Suppressor macrophage (primary cell): ENCODE measurements around the gene KRT81.
"Not testable (repeated sequence)": the region's sequence is repeated elsewhere in the genome, so short reads cannot be mapped to it uniquely, and the experiment has no call there.

Source experiments
- DNase-seq, 4 experiments: peaks; one replicate each; pipeline ENCODE4 v3.0.0-alpha.2; 2020 to 2022

Gene KRT81

DNA sequence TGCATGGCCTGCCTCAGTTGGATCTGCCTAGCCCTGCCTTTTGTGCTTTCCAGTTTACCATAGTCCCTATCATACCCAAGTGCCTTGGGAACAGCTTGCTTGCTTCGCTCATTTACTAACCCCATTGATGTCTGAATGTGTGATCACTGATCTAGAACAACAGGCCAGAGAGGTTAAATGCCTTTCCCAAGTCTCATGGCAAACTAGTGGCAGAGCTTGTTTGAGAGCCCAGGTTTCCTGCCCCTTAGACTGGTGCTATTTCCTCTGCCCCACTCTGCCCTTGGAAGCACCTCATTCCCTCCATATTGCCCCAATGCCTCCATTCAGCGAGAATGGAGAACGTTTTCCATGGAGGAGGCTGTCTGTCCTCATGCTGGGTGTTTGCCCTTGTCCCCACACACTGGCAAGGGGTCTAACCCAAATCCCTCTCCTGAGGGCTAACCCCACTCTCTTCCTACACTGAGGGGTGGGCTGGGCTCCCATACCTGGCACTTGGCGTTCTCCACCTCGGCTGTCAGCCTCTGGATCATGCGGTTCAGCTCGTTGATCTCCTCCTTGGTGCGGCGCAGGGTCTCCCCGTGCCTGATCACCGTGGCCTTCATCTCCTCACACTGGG, 38.5 kb downstream of the KRT81 start:
- no peak for DNase-seq

DNA sequence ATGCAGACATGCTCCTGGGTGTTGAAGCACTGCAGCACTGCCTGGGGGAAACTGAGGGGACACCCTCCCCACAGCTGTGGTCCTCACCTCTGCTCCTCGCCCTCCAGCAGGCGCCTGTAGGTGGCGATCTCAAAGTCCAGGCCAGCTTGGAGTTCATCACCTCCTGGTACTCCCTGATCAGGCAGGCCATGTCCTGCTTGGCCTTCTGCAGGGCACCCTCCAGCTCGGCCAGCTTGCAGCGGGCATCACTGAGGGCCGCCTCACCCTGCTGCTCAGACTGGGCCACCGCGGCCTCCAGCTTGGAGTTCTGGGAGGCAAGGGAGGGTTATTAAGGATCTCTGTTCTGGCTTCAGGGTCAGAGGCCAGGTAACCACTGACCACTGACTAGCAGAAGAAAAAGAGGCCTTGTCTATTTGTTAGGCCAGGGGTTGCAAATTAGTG, 39.1 kb downstream of the KRT81 start:
- not testable (repeated sequence) for DNase-seq

DNA sequence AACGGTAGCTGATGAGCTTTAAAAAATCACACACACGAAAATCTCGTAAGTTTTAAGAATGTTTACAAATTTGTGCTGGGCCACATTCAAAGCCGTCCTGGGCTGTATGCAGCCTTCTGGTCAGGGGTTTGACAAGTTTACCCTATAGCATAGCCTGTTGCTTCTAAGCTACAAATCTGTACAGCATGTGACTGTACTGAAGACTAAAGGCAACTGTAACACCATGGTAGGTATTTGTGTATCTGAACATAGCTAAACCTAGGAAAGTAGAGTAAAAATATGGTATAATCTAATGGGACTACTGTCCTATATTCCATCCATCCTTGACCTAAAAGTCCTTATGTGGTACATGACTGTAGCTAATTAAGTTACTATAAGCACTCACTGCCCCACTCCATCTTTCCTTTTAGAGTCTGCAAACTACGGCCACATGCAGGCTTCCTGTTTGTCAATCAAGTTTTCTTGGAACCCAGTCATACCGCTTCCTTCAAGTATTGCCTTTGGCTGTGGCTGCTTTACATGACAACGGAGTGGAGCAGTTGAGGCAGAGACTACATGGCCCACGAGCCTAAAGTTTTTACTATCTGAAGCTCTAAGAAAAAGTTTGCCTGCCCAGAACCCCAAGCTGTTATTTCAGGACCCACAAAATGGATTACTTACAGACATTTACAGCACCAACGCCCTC, 39.8 kb downstream of the KRT81 start:
- peak in 1 of 4 experiments; percentile 1 for DNase-seq

DNA sequence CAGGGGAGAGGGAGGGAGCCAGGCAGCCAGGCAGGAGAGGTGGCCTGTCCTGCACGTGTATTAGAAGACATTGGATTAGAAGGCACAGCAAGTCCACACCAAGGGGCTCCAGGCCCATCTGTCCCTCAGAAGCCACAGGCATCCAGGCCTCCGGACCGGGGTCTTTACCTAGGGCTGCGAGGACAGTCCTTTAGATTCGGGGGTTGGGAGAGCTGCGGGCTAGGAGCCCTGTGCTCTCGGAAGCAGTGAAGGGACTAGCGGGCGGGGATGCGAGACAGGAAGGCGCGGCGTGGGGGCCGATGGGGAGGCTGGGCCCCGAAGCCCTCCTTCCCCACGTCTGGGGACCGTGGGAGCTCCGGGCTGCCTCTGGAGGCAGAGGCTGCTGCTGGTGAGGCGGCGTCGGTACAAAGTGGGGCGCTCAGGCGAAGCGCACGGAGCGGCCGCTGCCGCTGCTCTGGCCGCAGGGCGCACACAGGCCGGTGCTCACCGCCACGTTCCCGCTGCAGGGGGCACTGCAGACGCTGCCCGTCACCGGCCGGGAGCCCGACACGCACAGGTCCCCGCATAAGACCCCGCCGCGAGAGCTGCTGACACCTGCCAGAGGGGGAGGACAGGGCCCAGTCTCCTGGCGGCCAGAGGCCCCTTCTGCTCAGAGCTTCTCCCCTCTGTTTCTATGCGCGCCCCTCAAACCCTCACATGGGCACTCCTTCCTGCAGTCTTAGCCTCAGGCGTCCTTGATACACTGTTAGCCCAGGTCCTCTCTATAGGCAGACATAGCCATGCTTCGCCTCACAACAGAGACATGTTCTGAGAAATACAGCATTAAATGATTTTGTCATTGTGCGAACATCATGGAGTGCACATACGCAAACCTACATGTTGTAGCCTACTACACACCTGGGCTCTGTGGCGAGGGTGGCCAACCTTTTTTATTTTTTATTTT, 41.0 kb downstream of the KRT81 start:
- no peak for DNase-seq

DNA sequence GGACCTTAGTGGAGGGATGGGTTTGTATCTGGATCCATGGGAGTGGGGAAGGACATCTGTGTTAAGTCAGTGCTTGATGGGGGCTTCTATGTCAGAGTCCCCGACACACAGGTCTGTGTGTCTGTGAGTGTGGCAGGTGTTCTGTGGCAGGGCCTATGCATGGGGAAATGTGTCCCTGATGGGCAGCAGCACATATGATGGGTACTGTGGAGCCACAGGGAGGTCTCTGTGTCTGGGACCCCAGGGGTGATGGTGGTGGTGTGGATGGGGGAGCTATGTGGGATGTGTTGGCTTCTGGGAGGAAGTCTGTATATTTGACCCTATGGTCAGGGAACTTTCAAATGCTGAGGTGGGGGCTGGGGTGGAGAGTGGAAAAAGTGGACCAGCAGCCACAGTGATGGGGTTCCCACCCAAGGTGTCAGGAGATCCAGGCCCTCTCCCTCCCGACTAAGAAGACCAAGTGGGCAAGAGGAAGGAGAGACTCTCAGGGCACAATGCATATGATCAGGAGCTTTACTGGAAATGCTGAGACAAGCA, 41.8 kb downstream of the KRT81 start:
- DNase-seq: no peak

DNA sequence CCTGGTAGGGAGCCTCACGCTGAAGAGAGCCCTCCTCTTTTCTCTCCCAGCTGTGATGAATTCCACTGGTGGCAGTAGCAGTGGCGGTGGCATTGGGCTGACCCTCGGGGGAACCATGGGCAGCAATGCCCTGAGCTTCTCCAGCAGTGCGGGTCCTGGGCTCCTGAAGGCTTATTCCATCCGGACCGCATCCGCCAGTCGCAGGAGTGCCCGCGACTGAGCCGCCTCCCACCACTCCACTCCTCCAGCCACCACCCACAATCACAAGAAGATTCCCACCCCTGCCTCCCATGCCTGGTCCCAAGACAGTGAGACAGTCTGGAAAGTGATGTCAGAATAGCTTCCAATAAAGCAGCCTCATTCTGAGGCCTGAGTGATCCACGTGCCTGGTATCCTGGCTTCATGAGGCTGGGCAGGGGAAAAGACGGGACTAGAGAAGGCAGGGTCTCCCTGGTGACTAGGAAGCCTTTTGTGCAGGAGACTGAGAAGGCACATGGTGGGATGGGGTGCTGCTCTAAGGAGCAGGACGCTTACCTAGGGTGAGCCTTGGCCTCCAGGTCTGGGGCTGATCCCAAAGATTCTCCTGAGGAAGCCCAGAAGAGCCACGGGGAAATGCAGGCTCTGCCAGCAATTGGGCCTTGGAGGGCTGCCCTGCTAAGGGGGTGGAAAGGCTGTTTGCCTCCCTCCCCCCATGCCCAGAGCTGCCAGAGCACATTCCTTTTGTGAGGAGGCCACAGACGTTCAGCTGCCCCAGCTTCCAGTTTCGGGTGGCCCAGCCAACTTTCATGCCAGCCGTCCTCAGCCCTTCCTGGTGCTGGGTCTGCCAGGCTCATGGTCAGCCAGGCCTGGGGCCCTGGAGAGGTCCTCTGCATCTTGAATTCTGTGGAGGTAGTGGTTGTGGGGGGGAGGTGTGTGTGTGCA, 42.5 kb downstream of the KRT81 start:
- DNase-seq: no peak

DNA sequence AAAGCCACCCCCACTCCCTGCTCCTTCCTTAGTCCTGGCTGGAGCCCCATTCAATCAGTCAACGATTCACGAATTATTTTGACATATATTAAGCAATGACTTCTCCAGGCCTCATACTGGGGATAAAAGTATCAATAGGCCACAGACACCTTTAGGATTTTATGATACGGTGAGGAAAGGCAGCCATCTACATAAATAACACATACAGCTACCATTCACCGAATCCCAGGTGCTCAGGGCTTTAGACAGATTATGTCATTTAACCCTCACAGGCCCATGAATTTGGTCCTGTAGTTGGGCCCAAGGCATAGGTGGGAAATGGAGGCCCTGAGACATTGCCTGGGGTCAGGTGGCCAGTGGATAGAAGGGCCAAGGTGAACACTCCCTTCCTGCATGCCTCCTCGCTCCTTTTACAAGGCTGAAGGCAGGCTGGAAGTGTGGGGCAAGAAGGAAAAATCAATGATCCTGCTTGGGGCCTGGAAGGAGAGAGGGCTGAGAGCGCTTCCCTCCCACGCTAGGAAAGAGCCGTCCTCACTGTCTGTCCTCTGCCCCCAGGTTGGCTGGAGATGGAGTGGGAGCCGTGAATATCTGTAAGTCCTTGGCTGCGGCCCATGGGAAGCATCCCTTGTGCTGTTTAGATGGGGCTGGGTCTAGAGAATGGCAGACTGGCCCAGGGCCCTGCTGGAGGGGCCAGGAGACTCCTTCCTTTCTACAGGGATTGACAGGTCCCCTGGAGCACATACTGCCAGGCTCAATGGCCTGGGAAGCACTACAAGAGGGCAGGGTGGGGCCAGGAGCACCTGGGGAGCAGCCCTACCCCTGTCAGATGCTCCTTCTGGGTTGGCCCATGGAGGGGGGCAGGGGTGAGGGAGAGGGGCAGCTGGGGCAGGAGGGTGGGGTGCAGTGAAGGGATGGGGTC, 43.5 kb downstream of the KRT81 start:
- no peak for DNase-seq

DNA sequence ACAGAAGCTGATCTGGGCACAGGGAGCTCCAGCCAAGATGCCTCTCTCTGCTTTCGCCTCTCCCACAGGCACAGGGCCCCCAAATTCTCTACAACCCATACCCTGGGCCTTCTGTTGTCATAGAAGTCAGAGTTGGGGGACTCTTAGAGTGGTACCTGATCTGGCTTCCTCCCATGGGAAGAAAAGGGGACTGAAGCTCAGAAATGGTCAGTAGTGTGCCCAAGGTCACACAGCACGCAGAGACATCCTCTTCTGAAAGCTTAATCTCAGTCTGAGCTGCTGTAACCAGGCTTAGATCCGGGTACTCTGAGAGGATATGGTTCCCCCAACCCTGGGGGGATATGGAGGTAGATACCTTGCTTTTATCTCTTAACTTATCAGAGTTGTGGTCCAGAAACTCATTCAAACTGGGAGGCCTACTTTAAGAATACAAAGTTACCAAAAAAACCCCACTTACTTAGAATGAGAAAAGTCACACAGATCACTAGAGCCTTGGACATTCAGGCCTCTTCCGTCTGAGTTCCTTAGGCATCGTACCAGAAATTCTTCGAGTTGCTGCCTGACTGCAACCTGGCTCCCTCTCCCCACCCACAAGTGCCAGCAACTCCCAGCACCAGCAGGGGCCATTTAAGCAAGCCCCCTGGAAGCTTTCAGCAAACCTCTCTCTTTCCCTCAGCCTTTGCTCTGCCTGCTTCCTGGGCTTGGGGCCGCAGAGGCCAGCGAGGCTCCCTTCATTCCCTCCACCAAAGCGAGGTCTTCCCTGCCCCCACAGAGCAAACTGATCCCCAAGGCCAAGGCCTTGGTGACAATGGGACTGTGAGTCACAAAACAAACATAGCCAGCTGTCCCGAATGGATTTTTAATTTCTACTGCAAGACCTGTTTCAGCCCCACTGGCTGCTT, 44.4 kb downstream of the KRT81 start:
- DNase-seq: no peak

DNA sequence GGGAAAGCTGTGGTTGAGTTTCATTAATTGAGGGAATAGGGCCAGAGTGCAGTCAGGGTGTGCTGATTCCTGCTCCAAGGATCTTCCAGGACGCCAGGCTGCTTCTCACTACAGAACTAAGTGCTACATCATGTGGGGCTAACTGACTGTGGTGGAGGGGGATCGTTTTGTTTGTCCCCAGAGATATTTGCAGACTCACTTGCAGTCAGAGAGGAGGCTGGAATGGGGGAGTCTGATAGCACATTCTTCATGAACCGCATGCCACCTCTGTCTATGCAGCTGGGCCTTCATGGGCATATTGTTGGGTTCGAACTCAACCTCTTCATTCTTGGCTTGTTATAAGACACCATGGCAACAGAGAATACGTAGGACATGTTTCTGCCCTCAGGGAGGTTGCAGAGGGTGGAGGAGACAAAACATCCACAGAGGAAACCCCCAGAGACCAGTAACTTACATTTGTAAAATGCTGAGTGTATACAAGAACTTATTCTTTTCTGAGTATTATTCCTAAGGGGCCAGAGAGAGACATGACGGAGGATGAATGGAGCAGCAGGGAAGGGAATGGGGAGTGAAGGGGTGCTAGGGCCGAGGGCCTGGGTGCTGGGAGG, 45.3 kb downstream of the KRT81 start:
- DNase-seq: no peak

DNA sequence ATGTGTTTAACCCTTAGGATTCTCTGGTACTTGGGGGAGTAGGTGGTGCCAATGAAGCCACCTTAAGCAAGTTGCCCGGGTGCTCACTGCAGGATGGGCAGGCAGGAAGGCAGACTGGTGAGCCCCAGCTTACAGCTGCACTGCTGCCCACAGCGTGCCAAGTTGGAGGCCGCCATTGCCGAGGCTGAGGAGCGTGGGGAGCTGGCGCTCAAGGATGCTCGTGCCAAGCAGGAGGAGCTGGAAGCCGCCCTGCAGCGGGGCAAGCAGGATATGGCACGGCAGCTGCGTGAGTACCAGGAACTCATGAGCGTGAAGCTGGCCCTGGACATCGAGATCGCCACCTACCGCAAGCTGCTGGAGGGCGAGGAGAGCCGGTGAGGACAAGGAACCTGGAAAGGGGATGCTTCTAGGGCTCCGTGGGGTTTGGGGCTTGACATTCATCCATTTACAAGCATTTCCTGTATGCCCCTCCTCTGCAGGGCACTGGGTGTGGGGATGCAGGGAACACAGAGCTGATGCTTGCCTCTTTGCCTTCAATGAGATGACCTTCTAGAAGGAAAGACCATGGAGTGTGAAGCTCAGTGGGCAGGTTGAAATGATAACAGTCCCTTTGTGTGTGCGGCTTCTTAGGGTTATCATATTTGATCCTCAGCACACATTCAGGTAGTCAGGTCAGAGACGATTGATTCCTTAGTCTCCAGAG, 45.9 kb downstream of the KRT81 start:
- DNase-seq: no peak

DNA sequence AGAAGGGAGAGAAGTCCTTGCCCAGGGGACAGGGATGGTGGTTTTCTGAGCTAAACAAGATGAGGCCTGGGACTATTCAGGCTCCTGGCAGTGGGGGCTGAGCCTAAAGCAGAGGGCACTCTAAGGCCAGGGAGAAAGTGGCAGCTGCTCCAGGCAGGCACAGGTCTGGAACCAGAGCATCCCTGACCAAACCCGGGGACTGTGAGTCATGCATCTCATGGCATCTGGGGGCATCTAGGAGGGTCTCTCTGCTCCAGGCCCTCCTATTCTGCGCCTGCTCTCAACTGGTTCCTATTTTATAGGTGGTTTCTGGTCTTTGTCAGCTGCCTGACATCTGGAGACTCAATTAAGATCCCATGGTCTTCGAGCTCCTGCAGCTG, 46.7 kb downstream of the KRT81 start:
- DNase-seq: no peak

DNA sequence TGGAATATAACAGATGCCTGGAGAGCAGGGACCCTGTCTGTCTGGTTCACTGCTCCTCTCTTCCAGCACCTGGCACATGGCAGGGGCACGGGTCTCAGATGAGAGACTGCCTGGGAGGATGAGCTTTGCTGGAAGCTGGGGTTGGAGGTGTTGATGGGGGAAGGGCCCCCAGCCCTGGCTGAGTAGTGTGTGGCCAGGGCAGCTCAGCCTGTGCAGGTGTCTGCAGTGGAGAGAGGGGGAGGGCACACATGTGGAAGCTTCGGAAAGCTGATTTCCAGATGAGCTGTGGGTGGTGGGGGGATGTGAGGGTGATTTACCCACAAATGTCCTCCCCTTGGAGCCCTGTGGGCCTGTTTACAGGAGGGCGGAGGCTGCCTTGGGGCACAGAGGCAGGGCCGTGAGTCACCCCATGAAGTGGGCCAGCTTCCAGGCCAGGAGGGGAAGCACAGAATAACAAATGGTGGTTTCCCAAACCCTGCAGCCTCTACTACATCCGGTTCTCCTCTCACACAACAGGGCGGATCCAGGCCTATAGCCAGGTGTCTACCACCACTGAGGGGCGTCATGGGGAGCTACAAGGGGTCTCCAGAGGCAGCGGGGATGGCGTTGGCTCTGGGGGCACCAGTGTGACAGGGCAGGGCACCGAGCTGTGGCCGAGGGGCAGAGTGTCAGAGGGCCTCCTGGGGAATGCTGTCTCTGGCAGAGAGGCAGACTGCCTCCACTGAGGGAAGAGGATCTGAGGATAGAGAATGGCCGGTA, 47.3 kb downstream of the KRT81 start:
- DNase-seq: peak; percentile 84 to 92 (median 90)

DNA sequence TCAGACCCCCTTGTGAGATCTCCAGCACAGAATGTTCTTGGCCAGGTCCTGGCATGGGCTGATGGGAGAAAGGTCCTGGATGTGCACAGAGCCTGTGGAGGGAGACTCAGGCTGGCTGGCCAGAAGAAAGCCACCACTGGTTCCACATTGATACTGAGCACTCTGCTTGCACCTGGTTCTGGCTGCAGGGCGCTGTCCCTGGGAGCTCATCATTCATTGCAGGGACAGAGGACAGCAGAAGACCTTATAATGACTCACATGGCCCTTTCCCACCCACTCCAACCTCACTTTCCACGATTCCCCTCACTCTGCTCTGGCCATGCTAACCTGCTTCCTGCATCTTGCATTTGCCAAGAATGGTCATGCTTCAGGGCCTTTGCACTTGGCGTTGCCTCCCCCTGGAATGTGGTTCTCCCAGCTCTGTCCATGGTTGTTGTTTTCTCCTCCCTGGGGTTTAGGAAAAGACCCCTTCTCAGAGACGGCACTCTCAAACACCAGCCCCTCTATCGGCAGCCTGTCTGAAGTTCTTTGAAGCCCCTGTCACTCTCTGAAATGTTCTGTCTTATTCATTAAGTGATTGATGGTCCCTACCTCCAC, 48.0 kb downstream of the KRT81 start:
- no peak for DNase-seq

DNA sequence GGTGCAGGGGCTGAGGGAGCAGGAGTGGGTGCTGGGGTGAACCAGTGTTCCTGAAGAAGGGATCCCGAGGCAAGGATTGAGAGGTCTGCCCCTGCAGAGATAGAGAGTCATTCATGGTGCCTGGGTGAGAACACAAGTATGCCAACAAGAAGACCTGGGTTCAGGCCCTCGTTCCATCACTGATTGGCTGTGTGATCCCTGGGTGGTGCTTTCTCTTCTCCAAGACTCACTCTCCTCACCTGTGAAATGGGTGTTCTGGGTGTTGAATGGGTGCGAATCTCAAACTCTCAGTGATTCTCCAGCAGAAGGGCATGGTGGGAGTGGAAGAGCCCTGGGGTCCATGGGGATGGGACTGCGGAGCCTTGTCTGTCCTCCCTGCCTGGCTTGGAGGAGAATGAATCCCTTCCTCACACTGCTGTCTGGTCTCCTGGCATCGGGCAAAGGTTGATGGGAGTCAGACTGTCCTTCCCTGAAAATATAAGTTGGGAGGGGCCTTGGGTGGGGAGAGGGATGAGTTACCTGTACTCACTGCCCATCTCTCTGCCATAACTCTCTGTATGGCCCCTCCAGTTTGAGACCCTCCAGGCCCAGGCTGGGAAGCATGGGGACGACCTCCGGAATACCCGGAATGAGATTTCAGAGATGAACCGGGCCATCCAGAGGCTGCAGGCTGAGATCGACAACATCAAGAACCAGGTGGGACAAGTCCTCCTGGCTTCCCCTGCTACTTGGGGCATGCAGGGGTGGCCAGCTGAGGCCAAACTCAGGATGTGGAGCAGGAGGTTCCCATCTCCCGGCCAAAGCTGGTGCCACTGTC, 48.7 kb downstream of the KRT81 start:
- DNase-seq: no peak

DNA sequence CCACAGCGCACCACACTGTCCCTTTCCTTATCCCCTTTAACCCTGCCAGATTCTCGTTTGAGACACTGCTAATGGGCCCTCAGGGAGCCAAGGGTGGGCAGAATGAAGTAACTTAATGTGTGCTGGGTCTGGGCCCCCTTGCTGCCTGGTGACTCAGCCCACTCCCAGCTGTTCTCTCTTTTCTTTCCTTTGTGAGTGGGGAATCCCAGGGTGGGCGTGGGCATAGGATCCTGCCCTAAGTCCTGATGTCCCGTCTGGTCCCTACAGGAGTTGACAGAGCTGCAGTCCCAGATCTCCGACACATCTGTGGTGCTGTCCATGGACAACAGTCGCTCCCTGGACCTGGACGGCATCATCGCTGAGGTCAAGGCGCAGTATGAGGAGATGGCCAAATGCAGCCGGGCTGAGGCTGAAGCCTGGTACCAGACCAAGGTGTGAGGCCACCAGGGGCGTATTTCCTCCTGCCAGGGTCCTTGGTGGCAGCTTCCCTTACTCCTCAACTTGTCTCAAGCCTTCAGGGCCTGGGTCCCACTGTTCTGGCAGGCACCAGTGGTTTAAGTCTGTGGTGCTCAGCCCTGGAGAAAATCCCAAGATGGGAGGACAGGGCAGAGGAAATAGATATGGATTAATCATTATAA, 50.0 kb downstream of the KRT81 start:
- no peak for DNase-seq

DNA sequence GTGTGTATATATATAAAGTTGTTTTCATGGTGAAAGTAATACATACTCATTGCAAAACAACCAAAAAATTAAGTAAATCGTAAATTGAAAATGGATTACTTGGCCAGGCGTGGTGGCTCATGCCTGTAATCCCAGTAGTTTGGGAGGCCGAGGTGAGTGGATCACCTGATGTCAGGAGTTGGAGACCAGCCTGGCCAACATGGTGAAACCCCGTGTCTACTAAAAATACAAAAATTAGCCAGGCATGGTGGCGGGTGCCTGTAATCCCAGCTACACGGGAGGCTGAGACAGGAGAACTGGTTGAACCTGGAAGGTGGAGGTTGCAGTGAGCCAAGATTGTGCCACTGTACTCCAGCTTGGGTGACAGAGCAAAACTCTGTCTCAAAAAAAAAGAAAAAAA, 51.1 kb downstream of the KRT81 start:
- DNase-seq: not testable (repeated sequence)
